A549 treated with Mapracorat at 1 μM for 4 hours (cell line): ENCODE data around the gene GABPB1. TPM values are rescaled to one million over a fixed set of nuclear protein-coding genes. Genes with fewer than 3 reads are reported as not detected.

ENCODE experiments used
- total RNA-seq: library from RNA; stranded (reverse); fragments of 200-300 nt; extraction: Qiagen RNA extraction; gene quantifications from 5 replicates; pipeline ENCODE4 v1.2.3, GENCODE V29; 2022

The GABPB1 gene
- total RNA-seq: 26.9 to 36.8 TPM (median 32.3 TPM) in 5 replicates

GRCh38 chr15:50354838-50355618 is at the start of gene GABPB1:
TSS of gene GABPB1 (minus strand) at chr15:50355198. CDS start at chr15:50309798, 45,400 bp downstream.

GRCh38 chr15:50265620-50266019 is 89.4 kb downstream of the GABPB1 start, which contains the start of gene HDC:
TSS of gene HDC (minus strand) at chr15:50265726. CDS start at chr15:50265623, 103 bp downstream.

Other genes starting within 250 kb of the GABPB1 start
- 0.57 to 1.7 TPM (median 0.90 TPM) in 5 replicates for gene ATP8B4, start 236.0 kb downstream of the GABPB1 start, total RNA-seq
- 30.9 to 37.7 TPM (median 33.0 TPM) in 5 replicates for gene SLC27A2, start 173.0 kb downstream of the GABPB1 start, total RNA-seq
- gene HDC, start 89.5 kb downstream of the GABPB1 start, total RNA-seq: 0.08 to 0.10 TPM (median 0.08 TPM) in 3 of 5 replicates, not detected in the others
- gene USP8, start 69.2 kb upstream of the GABPB1 start, total RNA-seq: 32.1 to 43.8 TPM (median 41.8 TPM) in 5 replicates
- gene USP50, start 191.5 kb upstream of the GABPB1 start, total RNA-seq: 0.19 TPM in 1 of 5 replicates, not detected in the others